Neural progenitor cell (in vitro differentiated cells): ENCODE data around the gene CHTF8. TPM values are rescaled to one million over a fixed set of nuclear protein-coding genes. Genes with fewer than 3 reads are reported as not detected.

Experiments used
- DNase-seq: peaks from one replicate; pipeline ENCODE4 v3.0.0-alpha.2; 2016; ENCODE audit warnings: low spot score
- H2AFZ ChIP-seq: fragments of 200-600 bp; sonication (generic); replicated peaks from 2 replicates; pipeline ENCODE4 v1.6.1; 2016; ENCODE audit warnings: antibody characterized with exemption
- H3F3A ChIP-seq: fragments of 200-600 bp; sonication (generic); 2 replicates; pipeline ENCODE4 v1.6.1; 2016; ENCODE audit warnings: antibody characterized with exemption, low read depth
- H3K27ac ChIP-seq: fragments of 200-600 bp; sonication (generic); 2 replicates; pipeline ENCODE4 v1.5.1; 2016; ENCODE audit warnings: mild to moderate bottlenecking
- H3K27me3 ChIP-seq: fragments of 200-600 bp; sonication (generic); 2 replicates; pipeline ENCODE4 v1.6.1; 2016; ENCODE audit warnings: mild to moderate bottlenecking, moderate library complexity
- H3K36me3 ChIP-seq: fragments of 200-600 bp; sonication (generic); 2 replicates; pipeline ENCODE4 v1.5.1; 2016
- H3K4me1 ChIP-seq: fragments of 200-600 bp; sonication (generic); 2 replicates; pipeline ENCODE4 v1.6.1; 2016; ENCODE audit warnings: mixed run types
- H3K4me2 ChIP-seq: fragments of 200-600 bp; sonication (generic); 2 replicates; pipeline ENCODE4 v1.6.1; 2016
- H3K4me3 ChIP-seq: fragments of 200-600 bp; sonication (generic); 2 replicates; pipeline ENCODE4 v1.5.1; 2016
- H3K79me2 ChIP-seq: fragments of 200-600 bp; sonication (generic); 2 replicates; pipeline ENCODE4 v1.6.1; 2016; ENCODE audit warnings: low read depth
- H3K9ac ChIP-seq: fragments of 200-600 bp; sonication (generic); 2 replicates; pipeline ENCODE4 v1.6.1; 2016
- H3K9me3 ChIP-seq: fragments of 200-600 bp; sonication (generic); 2 replicates; pipeline ENCODE4 v1.5.1; 2016; ENCODE audit warnings: low read depth
- H4K20me1 ChIP-seq: fragments of 200-600 bp; sonication (generic); 2 replicates; pipeline ENCODE4 v1.6.1; 2016; ENCODE audit warnings: low read depth
- H3K27ac Mint-ChIP-seq: 3 replicates; pipeline ENCODE4 v1.8.0; 2021; ENCODE audit warnings: mixed read lengths
- H3K27me3 Mint-ChIP-seq: 2 replicates; pipeline ENCODE4 v1.8.0; 2022; ENCODE audit warnings: low read depth, mild to moderate bottlenecking, inconsistent platforms, moderate library complexity, mixed read lengths; ENCODE audit not compliant: insufficient read depth
- H3K36me3 Mint-ChIP-seq: 3 replicates; pipeline ENCODE4 v1.8.0; 2021; ENCODE audit warnings: mixed read lengths
- H3K4me1 Mint-ChIP-seq: 3 replicates; pipeline ENCODE4 v1.8.0; 2021; ENCODE audit warnings: mixed read lengths
- H3K4me3 Mint-ChIP-seq: 3 replicates; pipeline ENCODE4 v1.8.0; 2021; ENCODE audit warnings: mild to moderate bottlenecking, moderate library complexity, mixed read lengths
- H3K9me3 Mint-ChIP-seq: 3 replicates; pipeline ENCODE4 v1.8.0; 2020; ENCODE audit warnings: mixed read lengths
- CTCF ChIP-seq: fragments of 200-600 bp; sonication (generic); IDR thresholded peaks from 2 replicates; pipeline ENCODE4 v1.5.1; 2017; ENCODE audit warnings: antibody characterized with exemption, mild to moderate bottlenecking
- EZH2 ChIP-seq: fragments of 200-600 bp; sonication (generic); IDR thresholded peaks from 2 replicates; pipeline ENCODE4 v1.6.1; 2017; ENCODE audit warnings: antibody characterized with exemption, mild to moderate bottlenecking, moderate library complexity
- EZH2phosphoT487 ChIP-seq: fragments of 200-600 bp; sonication (generic); IDR thresholded peaks from 2 replicates; pipeline ENCODE4 v1.6.1; 2017; ENCODE audit warnings: antibody characterized with exemption
- total RNA-seq: library from RNA; depleted of rRNA; stranded (reverse); fragments of >200 nt; gene quantifications from 2 replicates; pipeline ENCODE4 v1.2.3, GENCODE V29; 2015; ENCODE audit warnings: low replicate concordance

The CHTF8 gene
- total RNA-seq, 1 donor from 2014 or later, result 99.8 TPM

- no peak for TF ChIP-seq EZH2phosphoT487
- no peak for TF ChIP-seq CTCF
- TF ChIP-seq EZH2, result no peak
- no peak overlapping the region for H3K4me2 ChIP-seq
- H3K36me3 Mint-ChIP-seq, result no peaks in the 10 kb centered on the region
- H3K4me1 ChIP-seq, result peaks cover 10% of the 10 kb centered on the region
- H2AFZ ChIP-seq, result no peak overlapping the region
- no peaks in the 10 kb centered on the region for H3K9me3 Mint-ChIP-seq
- H3K9ac ChIP-seq, result no peak overlapping the region
- H3K9me3 ChIP-seq, result no peaks in the 10 kb centered on the region
- no peaks in the 10 kb centered on the region for H3K27me3 ChIP-seq
- no peak overlapping the region for H3K4me3 ChIP-seq
- H3F3A ChIP-seq, result peaks cover 16% of the 10 kb centered on the region
- no peak overlapping the region for H3K27ac Mint-ChIP-seq
- no peak for DNase-seq
- no peak overlapping the region for H3K27ac ChIP-seq
- H3K27me3 Mint-ChIP-seq, result peaks cover 4% of the 10 kb centered on the region
- H3K4me1 Mint-ChIP-seq, result peaks cover 12% of the 10 kb centered on the region
- H3K4me3 Mint-ChIP-seq, result no peak overlapping the region
- no peaks in the 10 kb centered on the region for H3K79me2 ChIP-seq
- no peaks in the 10 kb centered on the region for H4K20me1 ChIP-seq
- H3K36me3 ChIP-seq, result no peaks in the 10 kb centered on the region
These were observed 38.4 kb downstream of the CHTF8 start for GRCh38 chr16:69093974-69094373.

- peaks cover 13% of the 10 kb centered on the region for H3K4me1 ChIP-seq
- H3F3A ChIP-seq, result peaks cover 11% of the 10 kb centered on the region
- peak; percentile 59 for DNase-seq
- H3K4me3 ChIP-seq, result no peak overlapping the region
- peak overlapping the region; percentile 54 for H3K4me2 ChIP-seq
- no peaks in the 10 kb centered on the region for H4K20me1 ChIP-seq
- no peak overlapping the region for H3K27ac ChIP-seq
- Mint-ChIP-seq H3K4me3 (no peak overlapping the region), H3K36me3 (peaks cover 4% of the 10 kb centered on the region), H3K9me3 (no peaks in the 10 kb centered on the region), H3K27me3 (peaks cover 4% of the 10 kb centered on the region), H3K4me1 (peaks cover 18% of the 10 kb centered on the region), H3K27ac (peak overlapping the region; percentile 81)
- no peaks in the 10 kb centered on the region for H3K79me2 ChIP-seq
- no peaks in the 10 kb centered on the region for H3K36me3 ChIP-seq
- peak overlapping the region; percentile 89 for H2AFZ ChIP-seq
- no peak overlapping the region for H3K9ac ChIP-seq
- TF ChIP-seq EZH2 (no peak), EZH2phosphoT487 (no peak), CTCF (no peak)
- no peaks in the 10 kb centered on the region for H3K9me3 ChIP-seq
- no peaks in the 10 kb centered on the region for H3K27me3 ChIP-seq
These were observed 43.1 kb downstream of the CHTF8 start for GRCh38 chr16:69089091-69089910.

GRCh38 chr16:69088684-69089083 lies 43.7 kb downstream of the CHTF8 start:
- Histone ChIP-seq H3K27me3 (no peaks in the 10 kb centered on the region), H3K9ac (no peak overlapping the region), H3K4me3 (no peak overlapping the region), H3K36me3 (no peaks in the 10 kb centered on the region), H3F3A (peaks cover 17% of the 10 kb centered on the region), H3K27ac (no peak overlapping the region), H4K20me1 (no peaks in the 10 kb centered on the region), H3K79me2 (no peaks in the 10 kb centered on the region), H3K4me1 (peaks cover 20% of the 10 kb centered on the region), H3K9me3 (no peaks in the 10 kb centered on the region), H3K4me2 (peak overlapping the region; percentile 54), H2AFZ (peak overlapping the region; percentile 89)
- Mint-ChIP-seq H3K36me3 (peaks cover 6% of the 10 kb centered on the region), H3K9me3 (no peaks in the 10 kb centered on the region), H3K27me3 (peaks cover 4% of the 10 kb centered on the region), H3K27ac (no peak overlapping the region), H3K4me1 (peaks cover 22% of the 10 kb centered on the region), H3K4me3 (no peak overlapping the region)
- TF ChIP-seq EZH2, result no peak
- no peak for DNase-seq

- DNase-seq, result no peak
- no peak overlapping the region for H3K4me3 ChIP-seq
- H3K9me3 Mint-ChIP-seq, result no peaks in the 10 kb centered on the region
- no peaks in the 10 kb centered on the region for H3K27me3 ChIP-seq
- H3K27ac ChIP-seq, result no peak overlapping the region
- TF ChIP-seq EZH2 (no peak), EZH2phosphoT487 (no peak), CTCF (no peak)
- H3K27me3 Mint-ChIP-seq, result peaks cover 4% of the 10 kb centered on the region
- no peak overlapping the region for H3K4me2 ChIP-seq
- no peaks in the 10 kb centered on the region for H3K79me2 ChIP-seq
- peaks cover 19% of the 10 kb centered on the region for H3F3A ChIP-seq
- peaks cover 24% of the 10 kb centered on the region for H3K4me1 ChIP-seq
- H3K36me3 Mint-ChIP-seq, result peaks cover 7% of the 10 kb centered on the region
- no peak overlapping the region for H2AFZ ChIP-seq
- no peaks in the 10 kb centered on the region for H4K20me1 ChIP-seq
- peaks cover 22% of the 10 kb centered on the region for H3K4me1 Mint-ChIP-seq
- H3K9ac ChIP-seq, result no peak overlapping the region
- no peaks in the 10 kb centered on the region for H3K36me3 ChIP-seq
- H3K4me3 Mint-ChIP-seq, result no peak overlapping the region
- no peak overlapping the region for H3K27ac Mint-ChIP-seq
- no peaks in the 10 kb centered on the region for H3K9me3 ChIP-seq
These were observed 45.2 kb downstream of the CHTF8 start for GRCh38 chr16:69087161-69087581.
